ENCODE data around the gene CD58. TPM values are rescaled to one million over a fixed set of nuclear protein-coding genes. Genes with fewer than 3 reads are reported as not detected.

Gene CD58
- total RNA-seq, 1 experiment from 2014 or later: 5.3 TPM

DNA sequence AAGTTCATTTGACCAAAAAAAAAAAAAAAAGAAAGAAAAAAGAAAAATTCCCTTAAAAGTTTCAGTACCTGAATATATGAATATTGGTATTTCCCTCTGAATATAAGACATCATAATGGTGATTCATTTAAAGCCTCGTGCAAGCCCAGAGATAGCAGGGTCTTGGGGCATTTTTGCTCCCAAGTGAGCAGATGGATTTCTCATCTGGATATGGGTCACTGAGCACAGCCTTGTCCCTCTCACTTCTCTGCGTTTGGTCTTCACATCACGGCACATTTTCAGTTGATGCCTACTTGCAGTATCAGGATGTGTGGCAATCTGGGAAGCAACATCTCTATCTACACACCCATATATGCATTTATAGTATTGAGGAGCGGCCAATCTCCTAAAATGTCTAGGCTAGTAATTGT is 12.7 kb downstream of the CD58 start:
- ATAC-seq (no peak), DNase-seq (ENCODE audit: low spot score) (no peak)
- no peak overlapping the region for H3K27ac Mint-ChIP-seq
- H3K27me3 Mint-ChIP-seq (ENCODE audit: low read depth): no peaks in the 10 kb centered on the region
- peaks cover 10% of the 10 kb centered on the region for H3K36me3 Mint-ChIP-seq
- POLR2A ChIA-PET: no interaction called here
- CTCF ChIA-PET: interaction anchor here (1.9 kb wide), 1 partner anchor 16 kb away, joined by 6 read pairs; no protein-coding TSS in a partner anchor
- peaks cover 9% of the 10 kb centered on the region for H3K9me3 Mint-ChIP-seq
- H3K4me3 Mint-ChIP-seq: no peak overlapping the region
- H3K4me1 Mint-ChIP-seq: peaks cover 11% of the 10 kb centered on the region
- TF ChIP-seq GRHL2 (CRISPR knock-in tag; IDR thresholded peaks at IDR 0.05; ENCODE audit: insufficient replicate concordance, severe bottlenecking) (no peak), ESRRA (CRISPR knock-in tag; IDR thresholded peaks at IDR 0.05; ENCODE audit: borderline replicate concordance) (no peak), FOXJ3 (CRISPR knock-in tag; IDR thresholded peaks at IDR 0.05; ENCODE audit: borderline replicate concordance) (no peak)
- TF ChIP-seq, protein P1, sequence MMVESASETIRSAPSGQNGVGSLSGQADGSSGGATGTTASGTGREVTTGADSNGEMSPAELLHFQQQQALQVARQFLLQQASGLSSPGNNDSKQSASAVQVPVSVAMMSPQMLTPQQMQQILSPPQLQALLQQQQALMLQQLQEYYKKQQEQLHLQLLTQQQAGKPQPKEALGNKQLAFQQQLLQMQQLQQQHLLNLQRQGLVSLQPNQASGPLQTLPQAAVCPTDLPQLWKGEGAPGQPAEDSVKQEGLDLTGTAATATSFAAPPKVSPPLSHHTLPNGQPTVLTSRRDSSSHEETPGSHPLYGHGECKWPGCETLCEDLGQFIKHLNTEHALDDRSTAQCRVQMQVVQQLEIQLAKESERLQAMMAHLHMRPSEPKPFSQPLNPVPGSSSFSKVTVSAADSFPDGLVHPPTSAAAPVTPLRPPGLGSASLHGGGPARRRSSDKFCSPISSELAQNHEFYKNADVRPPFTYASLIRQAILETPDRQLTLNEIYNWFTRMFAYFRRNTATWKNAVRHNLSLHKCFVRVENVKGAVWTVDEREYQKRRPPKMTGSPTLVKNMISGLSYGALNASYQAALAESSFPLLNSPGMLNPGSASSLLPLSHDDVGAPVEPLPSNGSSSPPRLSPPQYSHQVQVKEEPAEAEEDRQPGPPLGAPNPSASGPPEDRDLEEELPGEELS (CRISPR knock-in tag; IDR thresholded peaks at IDR 0.05): no peak
- TF ChIP-seq, protein P2, sequence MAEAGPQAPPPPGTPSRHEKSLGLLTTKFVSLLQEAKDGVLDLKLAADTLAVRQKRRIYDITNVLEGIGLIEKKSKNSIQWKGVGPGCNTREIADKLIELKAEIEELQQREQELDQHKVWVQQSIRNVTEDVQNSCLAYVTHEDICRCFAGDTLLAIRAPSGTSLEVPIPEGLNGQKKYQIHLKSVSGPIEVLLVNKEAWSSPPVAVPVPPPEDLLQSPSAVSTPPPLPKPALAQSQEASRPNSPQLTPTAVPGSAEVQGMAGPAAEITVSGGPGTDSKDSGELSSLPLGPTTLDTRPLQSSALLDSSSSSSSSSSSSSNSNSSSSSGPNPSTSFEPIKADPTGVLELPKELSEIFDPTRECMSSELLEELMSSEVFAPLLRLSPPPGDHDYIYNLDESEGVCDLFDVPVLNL (CRISPR knock-in tag; IDR thresholded peaks at IDR 0.05; ENCODE audit: borderline replicate concordance, low read depth): no peak

DNA sequence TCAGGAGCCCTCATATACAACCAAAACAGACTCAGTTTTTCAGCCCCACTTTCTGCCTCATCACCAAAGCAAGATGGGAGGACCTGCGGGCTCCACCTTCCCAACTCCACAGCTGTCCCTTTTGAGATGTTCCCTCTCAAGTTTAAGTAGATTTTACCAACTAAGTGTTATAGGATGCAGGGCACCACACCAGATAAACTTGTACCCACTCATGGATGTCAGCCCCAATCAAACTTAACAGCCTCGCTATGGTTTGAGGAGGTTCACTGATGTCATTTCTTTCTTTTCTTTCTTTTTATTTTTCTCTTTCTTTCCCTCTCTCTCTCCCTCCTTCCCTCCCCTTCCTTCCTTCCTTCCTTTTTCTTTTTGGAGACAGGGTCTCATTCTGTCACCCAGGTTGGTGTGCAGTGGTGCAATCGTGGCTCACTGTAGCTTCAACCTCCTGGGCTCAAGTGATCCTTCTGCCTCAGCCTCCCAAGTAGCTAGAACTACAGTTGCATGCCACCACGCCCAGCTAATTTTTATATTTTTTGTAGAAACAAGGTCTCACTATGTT is 13.4 kb downstream of the CD58 start:
- Mint-ChIP-seq H3K36me3 (peaks cover 2% of the 10 kb centered on the region), H3K4me3 (no peak overlapping the region), H3K27me3 (ENCODE audit: low read depth) (no peaks in the 10 kb centered on the region), H3K27ac (no peak overlapping the region), H3K9me3 (peaks cover 2% of the 10 kb centered on the region), H3K4me1 (peaks cover 11% of the 10 kb centered on the region)
- POLR2A ChIA-PET: no interaction called here
- CTCF ChIA-PET: interaction anchor here (1.1 to 1.9 kb wide), 2 partner anchors 17 to 851 kb away, joined by 3 to 6 read pairs; no protein-coding TSS in a partner anchor
- TF ChIP-seq, protein P3, sequence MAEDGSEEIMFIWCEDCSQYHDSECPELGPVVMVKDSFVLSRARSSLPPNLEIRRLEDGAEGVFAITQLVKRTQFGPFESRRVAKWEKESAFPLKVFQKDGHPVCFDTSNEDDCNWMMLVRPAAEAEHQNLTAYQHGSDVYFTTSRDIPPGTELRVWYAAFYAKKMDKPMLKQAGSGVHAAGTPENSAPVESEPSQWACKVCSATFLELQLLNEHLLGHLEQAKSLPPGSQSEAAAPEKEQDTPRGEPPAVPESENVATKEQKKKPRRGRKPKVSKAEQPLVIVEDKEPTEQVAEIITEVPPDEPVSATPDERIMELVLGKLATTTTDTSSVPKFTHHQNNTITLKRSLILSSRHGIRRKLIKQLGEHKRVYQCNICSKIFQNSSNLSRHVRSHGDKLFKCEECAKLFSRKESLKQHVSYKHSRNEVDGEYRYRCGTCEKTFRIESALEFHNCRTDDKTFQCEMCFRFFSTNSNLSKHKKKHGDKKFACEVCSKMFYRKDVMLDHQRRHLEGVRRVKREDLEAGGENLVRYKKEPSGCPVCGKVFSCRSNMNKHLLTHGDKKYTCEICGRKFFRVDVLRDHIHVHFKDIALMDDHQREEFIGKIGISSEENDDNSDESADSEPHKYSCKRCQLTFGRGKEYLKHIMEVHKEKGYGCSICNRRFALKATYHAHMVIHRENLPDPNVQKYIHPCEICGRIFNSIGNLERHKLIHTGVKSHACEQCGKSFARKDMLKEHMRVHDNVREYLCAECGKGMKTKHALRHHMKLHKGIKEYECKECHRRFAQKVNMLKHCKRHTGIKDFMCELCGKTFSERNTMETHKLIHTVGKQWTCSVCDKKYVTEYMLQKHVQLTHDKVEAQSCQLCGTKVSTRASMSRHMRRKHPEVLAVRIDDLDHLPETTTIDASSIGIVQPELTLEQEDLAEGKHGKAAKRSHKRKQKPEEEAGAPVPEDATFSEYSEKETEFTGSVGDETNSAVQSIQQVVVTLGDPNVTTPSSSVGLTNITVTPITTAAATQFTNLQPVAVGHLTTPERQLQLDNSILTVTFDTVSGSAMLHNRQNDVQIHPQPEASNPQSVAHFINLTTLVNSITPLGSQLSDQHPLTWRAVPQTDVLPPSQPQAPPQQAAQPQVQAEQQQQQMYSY (CRISPR knock-in tag; IDR thresholded peaks at IDR 0.05): no peak
- TF ChIP-seq, protein P1 (CRISPR knock-in tag; IDR thresholded peaks at IDR 0.05): no peak
- TF ChIP-seq, protein P4, sequence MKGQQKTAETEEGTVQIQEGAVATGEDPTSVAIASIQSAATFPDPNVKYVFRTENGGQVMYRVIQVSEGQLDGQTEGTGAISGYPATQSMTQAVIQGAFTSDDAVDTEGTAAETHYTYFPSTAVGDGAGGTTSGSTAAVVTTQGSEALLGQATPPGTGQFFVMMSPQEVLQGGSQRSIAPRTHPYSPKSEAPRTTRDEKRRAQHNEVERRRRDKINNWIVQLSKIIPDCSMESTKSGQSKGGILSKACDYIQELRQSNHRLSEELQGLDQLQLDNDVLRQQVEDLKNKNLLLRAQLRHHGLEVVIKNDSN (CRISPR knock-in tag; IDR thresholded peaks at IDR 0.05): no peak
- TF ChIP-seq, protein P5, sequence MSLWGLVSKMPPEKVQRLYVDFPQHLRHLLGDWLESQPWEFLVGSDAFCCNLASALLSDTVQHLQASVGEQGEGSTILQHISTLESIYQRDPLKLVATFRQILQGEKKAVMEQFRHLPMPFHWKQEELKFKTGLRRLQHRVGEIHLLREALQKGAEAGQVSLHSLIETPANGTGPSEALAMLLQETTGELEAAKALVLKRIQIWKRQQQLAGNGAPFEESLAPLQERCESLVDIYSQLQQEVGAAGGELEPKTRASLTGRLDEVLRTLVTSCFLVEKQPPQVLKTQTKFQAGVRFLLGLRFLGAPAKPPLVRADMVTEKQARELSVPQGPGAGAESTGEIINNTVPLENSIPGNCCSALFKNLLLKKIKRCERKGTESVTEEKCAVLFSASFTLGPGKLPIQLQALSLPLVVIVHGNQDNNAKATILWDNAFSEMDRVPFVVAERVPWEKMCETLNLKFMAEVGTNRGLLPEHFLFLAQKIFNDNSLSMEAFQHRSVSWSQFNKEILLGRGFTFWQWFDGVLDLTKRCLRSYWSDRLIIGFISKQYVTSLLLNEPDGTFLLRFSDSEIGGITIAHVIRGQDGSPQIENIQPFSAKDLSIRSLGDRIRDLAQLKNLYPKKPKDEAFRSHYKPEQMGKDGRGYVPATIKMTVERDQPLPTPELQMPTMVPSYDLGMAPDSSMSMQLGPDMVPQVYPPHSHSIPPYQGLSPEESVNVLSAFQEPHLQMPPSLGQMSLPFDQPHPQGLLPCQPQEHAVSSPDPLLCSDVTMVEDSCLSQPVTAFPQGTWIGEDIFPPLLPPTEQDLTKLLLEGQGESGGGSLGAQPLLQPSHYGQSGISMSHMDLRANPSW (CRISPR knock-in tag; conservative IDR thresholded peaks at IDR 0.05; ENCODE audit: low read depth): no peak
- no peak for TF ChIP-seq RORB (CRISPR knock-in tag; IDR thresholded peaks at IDR 0.05)
- no peak for TF ChIP-seq ZNF219 (CRISPR knock-in tag; IDR thresholded peaks at IDR 0.05; ENCODE audit: borderline replicate concordance)
- TF ChIP-seq JAZF1 (CRISPR knock-in tag; IDR thresholded peaks at IDR 0.05): no peak
- no peak for TF ChIP-seq FOXP1 (CRISPR knock-in tag; IDR thresholded peaks at IDR 0.05; ENCODE audit: borderline replicate concordance)
- ATAC-seq: no peak
- DNase-seq (ENCODE audit: low spot score): no peak
